Testis (tissue), 3 donors: Measurements from ENCODE around the gene LIMS4. TPM values are rescaled to one million over a fixed set of nuclear protein-coding genes. Genes with fewer than 3 reads are reported as not detected.
"Not testable (repeated sequence)": the region's sequence is repeated elsewhere in the genome, so short reads cannot be mapped to it uniquely, and the experiment has no call there.

Source experiments
- DNase-seq: peaks from one replicate; pipeline ENCODE4 v3.0.0-alpha.2; 2019
- H3K27ac ChIP-seq, 2 donors: fragments of 200-600 bp; sonication (generic); one replicate each; pipeline ENCODE4 v1.5.1; 2019
- H3K27me3 ChIP-seq: fragments of 200-600 bp; sonication (generic); one replicate; pipeline ENCODE4 v1.5.1; 2019
- H3K36me3 ChIP-seq: fragments of 200-600 bp; sonication (generic); one replicate; pipeline ENCODE4 v1.5.1; 2017; ENCODE audit warnings: low read depth; ENCODE audit errors: missing control alignments
- H3K4me1 ChIP-seq: fragments of 200-600 bp; sonication (generic); one replicate; pipeline ENCODE4 v1.5.1; 2019
- H3K4me3 ChIP-seq, 2 donors: fragments of 200-600 bp; sonication (generic); one replicate each; pipeline ENCODE4 v1.5.1; 2017 to 2019
- H3K9me3 ChIP-seq: fragments of 200-600 bp; sonication (generic); one replicate; pipeline ENCODE4 v1.5.1; 2017
- WGBS, 2 donors: methylation state at CpG; one replicate each; pipeline ENCODE4 v1.1.5; 2018; 5-methylcytosine and 5-hydroxymethylcytosine counted together
- intact Hi-C: fragments of 100-400 bp; cut with DNase I; formaldehyde crosslinking; loops from one replicate; pipeline ENCODE4 v1.15.1; 2023; ENCODE audit warnings: low total_unique reads
- polyA plus RNA-seq: library from polyadenylated mRNA; stranded (reverse); fragments of 350-450 nt; fragmentation: Illumina TruSeq; extraction: RNeasy Lipid Tissue Mini Kit (QIAGEN cat#74804); gene quantifications from one replicate; pipeline ENCODE4 v1.2.3, GENCODE V29; 2014; ENCODE audit warnings: low read depth, low replicate concordance; ENCODE audit not compliant: insufficient read depth
- total RNA-seq, 2 donors: library from RNA; depleted of rRNA; stranded (reverse); fragments of >200 nt; gene quantifications; one replicate each; pipeline ENCODE4 v1.2.3, GENCODE V29; 2016

Gene LIMS4
- total and polyA plus RNA-seq, 3 donors from 2014 or later: 4.7 to 33.0 (median 11.2) TPM

GRCh38 chr2:110474898-110475297, 2.3 kb upstream of the LIMS4 start:
- H3K27me3 ChIP-seq, H3K4me3 ChIP-seq, H3K27ac ChIP-seq, H3K36me3 ChIP-seq, DNase-seq, H3K9me3 ChIP-seq, intact Hi-C loops, H3K4me1 ChIP-seq: not testable (repeated sequence)
- no CpG with 5 or more reads among the region's 4 CpGs for WGBS, 2 donors

- H3K27ac ChIP-seq, H3K9me3 ChIP-seq, H3K4me3 ChIP-seq, intact Hi-C loops, H3K27me3 ChIP-seq, H3K4me1 ChIP-seq, H3K36me3 ChIP-seq, DNase-seq: not testable (repeated sequence)
- no CpG with 5 or more reads among the region's 3 CpGs for WGBS, 2 donors
Observed at GRCh38 chr2:110473059-110473358, 393 bp upstream of the LIMS4 start.

DNA sequence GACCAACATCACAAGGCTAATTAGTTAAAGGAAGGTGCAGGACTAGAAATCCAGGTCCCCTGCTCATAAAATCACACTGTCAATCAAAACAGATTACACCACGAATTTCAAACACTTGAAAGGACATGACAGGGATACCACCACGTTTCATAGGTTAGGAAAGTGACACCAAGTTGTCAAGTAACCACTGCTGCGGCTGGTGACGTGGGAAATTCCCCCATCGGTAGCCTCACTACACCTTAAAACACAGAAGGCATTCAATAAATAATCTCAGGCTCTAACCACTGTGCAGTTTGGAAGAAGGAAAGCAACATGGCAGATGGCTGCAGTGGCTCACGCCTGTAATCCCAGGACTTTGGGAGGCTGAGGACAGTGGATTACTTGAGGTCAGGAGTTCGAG, 3.7 kb downstream of the LIMS4 start:
- intact Hi-C loops, H3K36me3 ChIP-seq, H3K4me1 ChIP-seq, H3K27ac ChIP-seq, H3K4me3 ChIP-seq, DNase-seq, H3K9me3 ChIP-seq, H3K27me3 ChIP-seq: not testable (repeated sequence)
- no CpG with 5 or more reads among the region's 7 CpGs for WGBS, 2 donors

GRCh38 chr2:110465312-110465711, 7.3 kb downstream of the LIMS4 start:
- no CpG with 5 or more reads among the region's 8 CpGs for WGBS, 2 donors
- H3K27me3 ChIP-seq, H3K36me3 ChIP-seq, intact Hi-C loops, H3K27ac ChIP-seq, DNase-seq, H3K9me3 ChIP-seq, H3K4me3 ChIP-seq, H3K4me1 ChIP-seq: not testable (repeated sequence)

GRCh38 chr2:110462458-110462857, 10.2 kb downstream of the LIMS4 start:
- H3K27ac ChIP-seq, H3K4me1 ChIP-seq, intact Hi-C loops, H3K27me3 ChIP-seq, H3K9me3 ChIP-seq, H3K4me3 ChIP-seq, DNase-seq, H3K36me3 ChIP-seq: not testable (repeated sequence)
- WGBS, 2 donors: no CpG with 5 or more reads among the region's 2 CpGs

DNA sequence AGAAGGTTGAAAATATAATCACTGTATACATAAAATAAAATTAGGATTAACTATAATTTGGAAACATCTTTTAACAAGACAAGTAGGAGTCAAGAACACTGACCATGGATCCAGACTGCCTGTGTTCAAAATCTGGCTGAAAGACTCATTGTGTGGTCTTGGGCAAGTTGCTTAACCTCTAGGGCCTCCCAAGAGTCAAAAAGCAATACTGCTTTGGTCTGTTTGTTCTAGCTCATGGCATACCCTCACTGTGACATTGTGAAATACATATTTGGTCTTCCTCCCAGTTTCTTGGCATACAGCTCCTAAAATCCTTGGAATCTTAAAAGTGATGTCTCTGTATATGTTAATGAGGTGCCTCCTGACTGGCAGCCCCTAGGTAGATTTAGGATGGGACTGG, 12.3 kb downstream of the LIMS4 start:
- H3K4me1 ChIP-seq, H3K36me3 ChIP-seq, DNase-seq, H3K27ac ChIP-seq, intact Hi-C loops, H3K27me3 ChIP-seq, H3K4me3 ChIP-seq, H3K9me3 ChIP-seq: not testable (repeated sequence)

DNA sequence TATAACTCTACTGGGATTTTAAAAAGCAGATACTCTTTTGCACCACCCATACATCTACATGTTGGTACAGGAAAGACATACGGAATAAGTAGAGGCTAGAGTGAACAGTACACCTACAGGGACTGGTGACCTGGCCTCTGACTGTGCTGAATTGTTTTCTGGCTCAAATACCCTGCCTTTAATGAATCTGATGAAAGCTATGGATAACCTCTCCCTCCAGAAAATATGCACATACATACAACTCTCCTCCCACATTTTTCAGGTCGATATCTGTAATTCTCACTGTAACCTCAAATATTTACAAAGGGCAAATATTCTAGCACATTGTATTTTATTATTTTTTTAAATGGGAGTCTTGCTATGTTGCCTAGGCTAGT, 15.4 kb downstream of the LIMS4 start:
- H3K4me1 ChIP-seq, H3K36me3 ChIP-seq, H3K27me3 ChIP-seq, intact Hi-C loops, H3K27ac ChIP-seq, H3K9me3 ChIP-seq, H3K4me3 ChIP-seq, DNase-seq: not testable (repeated sequence)
- 100% methylated on average over 1 of the region's 2 CpGs; no CpG with 5 or more reads in 1 of the 2 donors for whole genome bisulfite sequencing, 2 donors

GRCh38 chr2:110456291-110457213, 16.1 kb downstream of the LIMS4 start:
- H3K27ac ChIP-seq, H3K4me1 ChIP-seq, DNase-seq, H3K27me3 ChIP-seq, H3K36me3 ChIP-seq, H3K4me3 ChIP-seq, H3K9me3 ChIP-seq, intact Hi-C loops: not testable (repeated sequence)
- WGBS, 2 donors: no CpG with 5 or more reads among the region's 16 CpGs

DNA sequence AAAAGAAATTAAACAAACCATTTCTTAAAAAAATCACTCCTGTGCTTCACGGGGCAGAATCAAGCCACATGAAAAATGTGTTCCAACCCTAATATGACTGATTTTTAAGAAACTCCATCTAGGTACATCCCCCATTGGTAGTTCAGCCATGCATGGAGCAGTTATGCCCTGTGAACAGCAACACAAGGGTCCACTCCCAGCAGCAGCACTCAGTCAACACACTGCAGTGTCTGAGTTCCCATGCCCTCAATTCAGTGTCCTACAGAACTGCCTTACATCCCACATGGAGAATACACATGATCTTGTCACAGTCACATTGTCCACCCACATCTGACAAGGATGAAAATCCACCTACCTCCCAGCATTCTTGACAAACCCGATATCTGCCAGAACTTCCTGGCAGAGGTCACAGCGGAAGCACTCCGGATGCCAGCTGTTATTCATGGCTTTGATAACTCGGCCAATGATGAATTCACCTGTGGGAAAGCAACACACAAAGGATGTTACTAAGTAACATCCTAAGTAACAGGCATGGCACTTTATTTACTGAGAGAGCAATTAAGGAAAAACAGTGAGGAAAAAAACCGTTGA, 17.4 kb downstream of the LIMS4 start:
- H3K27me3 ChIP-seq, H3K4me1 ChIP-seq, H3K36me3 ChIP-seq, H3K4me3 ChIP-seq, intact Hi-C loops, H3K9me3 ChIP-seq, DNase-seq, H3K27ac ChIP-seq: not testable (repeated sequence)
- no CpG with 5 or more reads among the region's 6 CpGs for WGBS, 2 donors

GRCh38 chr2:110450951-110451350, 21.7 kb downstream of the LIMS4 start:
- H3K27ac ChIP-seq, DNase-seq, H3K4me3 ChIP-seq, H3K27me3 ChIP-seq, H3K9me3 ChIP-seq, H3K36me3 ChIP-seq, H3K4me1 ChIP-seq, intact Hi-C loops: not testable (repeated sequence)
- no CpG with 5 or more reads among the region's 2 CpGs for WGBS, 2 donors

DNA sequence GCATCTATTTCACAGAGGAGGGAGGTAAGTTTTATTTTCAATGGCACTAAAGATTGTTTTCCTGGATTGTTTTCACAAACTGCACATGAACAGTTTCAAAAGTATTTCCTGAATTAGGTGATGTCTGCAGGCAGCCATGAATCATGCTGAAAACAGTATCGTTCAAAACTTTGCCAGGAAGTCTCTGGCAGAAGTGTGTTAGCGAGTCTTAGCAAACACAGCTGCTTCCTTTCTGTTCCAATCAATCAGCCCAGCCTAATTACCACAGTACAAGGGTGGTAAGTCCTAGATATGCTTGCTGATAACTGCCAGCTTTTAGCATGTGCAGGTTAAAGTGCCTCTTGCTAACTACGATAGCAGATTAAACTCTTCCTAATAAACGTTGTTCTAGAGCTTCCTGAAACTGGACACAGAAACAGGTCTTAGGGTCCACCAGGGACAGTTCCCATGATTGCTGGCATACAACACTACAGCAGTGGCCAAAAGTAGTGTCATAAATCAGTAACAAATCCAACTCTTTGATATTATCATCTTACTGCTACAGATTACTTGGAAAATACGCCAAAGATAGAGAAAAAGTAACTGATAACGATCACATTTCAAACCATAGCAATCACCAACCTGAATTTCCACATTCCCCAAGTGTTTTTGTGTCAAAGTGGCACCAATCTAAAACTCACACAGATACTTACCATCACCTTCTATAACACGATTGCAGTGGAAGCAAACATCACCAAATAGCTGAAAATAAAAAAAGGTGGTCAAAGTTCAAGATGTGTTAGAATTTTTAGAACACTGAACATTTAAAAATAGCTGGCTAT, 23.3 kb downstream of the LIMS4 start:
- WGBS, 2 donors: no CpG with 5 or more reads among the region's 7 CpGs
- H3K27me3 ChIP-seq, H3K9me3 ChIP-seq, H3K4me1 ChIP-seq, H3K36me3 ChIP-seq, intact Hi-C loops, DNase-seq, H3K27ac ChIP-seq, H3K4me3 ChIP-seq: not testable (repeated sequence)

DNA sequence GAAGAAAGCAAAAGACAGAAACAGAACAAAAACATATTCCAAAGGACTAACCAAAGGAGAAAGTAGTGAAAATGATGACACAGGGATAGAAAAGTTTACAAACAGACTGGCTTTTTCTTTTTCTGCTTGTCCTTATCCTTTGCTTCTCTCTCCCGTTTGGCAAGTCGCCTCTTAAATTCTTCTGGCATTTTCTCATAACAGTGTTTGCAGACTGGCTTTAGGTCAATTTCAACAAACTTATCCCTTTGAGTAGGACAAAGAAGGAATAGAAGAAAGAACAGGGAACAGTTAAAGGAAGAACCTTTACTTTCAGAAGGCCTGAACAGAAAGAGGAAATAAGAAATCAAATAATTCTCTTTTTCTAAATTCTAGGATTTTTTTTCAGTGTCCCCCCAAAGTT, 26.0 kb downstream of the LIMS4 start:
- WGBS, 2 donors: no CpG with 5 or more reads among the region's 2 CpGs
- H3K27ac ChIP-seq, intact Hi-C loops, H3K27me3 ChIP-seq, DNase-seq, H3K4me3 ChIP-seq, H3K9me3 ChIP-seq, H3K36me3 ChIP-seq, H3K4me1 ChIP-seq: not testable (repeated sequence)
